ENCODE results near the gene NCMAP.

The NCMAP gene

DNA sequence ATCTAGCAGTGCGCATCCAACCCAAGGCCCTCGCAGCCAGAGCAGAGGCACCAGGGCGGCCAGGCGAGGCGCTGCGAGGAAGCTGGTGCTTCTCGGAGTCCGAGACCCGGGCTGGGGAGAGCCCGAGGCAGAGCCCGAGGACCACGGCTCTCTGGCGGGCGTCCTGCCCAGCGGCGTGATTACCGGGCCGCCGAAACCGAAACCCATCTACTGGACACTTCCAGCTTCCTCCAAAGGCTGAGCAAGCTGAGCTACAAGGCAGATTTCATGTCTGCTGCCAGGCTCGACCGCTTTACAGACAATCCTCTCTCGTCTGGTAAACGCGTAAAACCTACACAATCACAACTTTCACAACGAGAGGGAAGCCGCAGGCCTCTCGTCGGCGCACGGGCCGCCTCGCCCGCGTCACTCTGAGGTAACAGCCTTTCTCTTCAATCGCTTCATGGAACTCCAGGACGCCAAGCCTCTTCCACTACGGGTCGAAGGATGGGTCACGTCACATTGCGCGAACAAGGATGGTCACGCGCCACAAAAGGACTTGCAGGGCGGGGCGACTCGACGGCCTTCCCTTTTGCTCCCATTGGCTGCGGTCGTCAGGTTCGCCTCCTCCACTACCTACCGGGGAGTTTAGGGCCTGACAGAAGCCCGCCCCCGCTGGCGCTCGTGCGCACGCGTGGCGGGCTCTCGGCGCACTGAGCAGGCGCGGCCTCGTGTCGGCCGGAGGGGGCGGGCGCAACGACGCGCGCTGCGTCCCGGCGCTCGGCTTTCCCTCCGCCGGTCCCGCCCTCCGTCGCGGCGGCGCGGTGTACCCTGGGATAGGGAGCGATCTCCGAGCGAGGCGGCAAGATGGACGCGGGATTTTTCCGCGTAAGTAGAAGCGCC is 86.8 kb downstream of the NCMAP start, which contains the start of gene SRRM1:
SRRM1 (plus strand) TSS at position 822 of the 882 bp plus-strand sequence; CDS start at position 847, 25 bp downstream.
- Histone ChIP-seq H3K27me3 (ENCODE audit: insufficient read depth, low read depth, severe bottlenecking) (no peaks in the 10 kb centered on the region), H3K27ac (peak within 1 kb of the TSS; percentile 97)
- TF ChIP-seq, protein P1, sequence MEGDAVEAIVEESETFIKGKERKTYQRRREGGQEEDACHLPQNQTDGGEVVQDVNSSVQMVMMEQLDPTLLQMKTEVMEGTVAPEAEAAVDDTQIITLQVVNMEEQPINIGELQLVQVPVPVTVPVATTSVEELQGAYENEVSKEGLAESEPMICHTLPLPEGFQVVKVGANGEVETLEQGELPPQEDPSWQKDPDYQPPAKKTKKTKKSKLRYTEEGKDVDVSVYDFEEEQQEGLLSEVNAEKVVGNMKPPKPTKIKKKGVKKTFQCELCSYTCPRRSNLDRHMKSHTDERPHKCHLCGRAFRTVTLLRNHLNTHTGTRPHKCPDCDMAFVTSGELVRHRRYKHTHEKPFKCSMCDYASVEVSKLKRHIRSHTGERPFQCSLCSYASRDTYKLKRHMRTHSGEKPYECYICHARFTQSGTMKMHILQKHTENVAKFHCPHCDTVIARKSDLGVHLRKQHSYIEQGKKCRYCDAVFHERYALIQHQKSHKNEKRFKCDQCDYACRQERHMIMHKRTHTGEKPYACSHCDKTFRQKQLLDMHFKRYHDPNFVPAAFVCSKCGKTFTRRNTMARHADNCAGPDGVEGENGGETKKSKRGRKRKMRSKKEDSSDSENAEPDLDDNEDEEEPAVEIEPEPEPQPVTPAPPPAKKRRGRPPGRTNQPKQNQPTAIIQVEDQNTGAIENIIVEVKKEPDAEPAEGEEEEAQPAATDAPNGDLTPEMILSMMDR (IDR thresholded peaks at IDR 0.05; ENCODE audit: low read depth, low read length): 0 out of 2 replicates have a peak, but pooled peaks have one; percentile 6

DNA sequence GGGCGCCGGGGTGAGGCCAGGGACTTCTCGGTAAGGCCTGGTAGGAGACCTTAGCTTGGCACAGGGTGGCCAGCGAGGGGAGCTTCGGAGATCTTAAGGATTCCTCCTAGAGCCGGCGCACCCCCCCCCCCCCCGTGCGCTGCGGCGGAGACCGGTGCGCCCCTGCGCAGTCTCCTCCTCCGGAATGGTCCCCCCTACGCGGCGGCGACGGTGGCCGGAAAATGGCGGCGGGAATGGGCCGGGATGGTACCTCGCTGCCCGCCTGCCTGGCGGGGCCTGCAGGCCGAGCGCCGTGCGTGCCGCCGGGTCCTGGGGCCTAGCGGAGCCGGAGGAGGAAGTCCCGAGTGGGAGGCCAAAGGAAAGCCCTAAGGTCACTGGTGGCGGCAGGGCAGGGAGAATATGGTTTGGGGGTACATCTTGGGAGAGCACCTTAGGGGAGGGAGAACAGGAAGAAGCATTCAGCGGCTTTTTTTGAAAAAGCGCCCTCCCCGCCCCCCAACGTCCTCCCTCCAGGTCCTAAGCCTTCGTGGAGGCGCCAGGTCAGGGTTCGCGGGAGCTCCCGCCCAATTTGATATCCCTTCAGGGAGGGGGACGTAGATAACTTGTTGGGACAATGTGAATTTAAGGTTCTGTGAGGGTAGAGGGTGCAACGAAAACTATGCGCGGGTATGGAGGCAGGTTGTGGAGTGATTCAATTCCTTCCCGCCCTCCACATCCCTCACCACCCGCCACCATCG is 87.6 kb downstream of the NCMAP start:
- Histone ChIP-seq H3K27ac (peak overlapping the region; percentile 96), H3K4me3 (ENCODE audit: low read depth, low read length) (peak overlapping the region; percentile 92), H3K36me3 (peaks cover 41% of the 10 kb centered on the region), H3K9me3 (ENCODE audit: severe bottlenecking) (no peaks in the 10 kb centered on the region), H3K27me3 (ENCODE audit: insufficient read depth, low read depth, severe bottlenecking) (no peaks in the 10 kb centered on the region)
- peak; percentile 37 for DNase-seq
- TF ChIP-seq, protein P1 (IDR thresholded peaks at IDR 0.05; ENCODE audit: low read depth, low read length): no peak

More for the DNA sequence above, 86.8 kb downstream of the NCMAP start, which contains the start of gene SRRM1:
- Histone ChIP-seq H3K36me3 (peaks cover 33% of the 10 kb centered on the region), H3K9me3 (ENCODE audit: severe bottlenecking) (no peaks in the 10 kb centered on the region), H3K4me3 (ENCODE audit: low read depth, low read length) (peak within 1 kb of the TSS; percentile 98)
- DNase-seq: peak; percentile 99

DNA sequence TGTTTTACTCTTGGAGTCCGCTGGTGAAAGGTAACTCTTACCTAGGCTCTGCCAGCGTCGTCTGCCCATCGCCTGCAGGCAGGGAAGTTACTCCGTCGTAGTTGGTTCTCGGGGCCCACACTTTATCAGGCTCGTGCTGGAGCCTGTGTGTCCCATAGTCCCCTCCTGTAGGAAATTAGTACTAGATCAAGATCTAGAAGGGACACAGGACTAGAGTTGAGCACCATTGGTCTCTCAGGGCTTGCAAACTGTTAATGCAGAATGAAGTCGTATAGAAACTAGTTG is 88.2 kb downstream of the NCMAP start:
- H3K27me3 ChIP-seq (ENCODE audit: insufficient read depth, low read depth, severe bottlenecking): no peaks in the 10 kb centered on the region
- TF ChIP-seq, protein P1 (IDR thresholded peaks at IDR 0.05; ENCODE audit: low read depth, low read length): no peak
- peak overlapping the region; percentile 92 for H3K4me3 ChIP-seq (ENCODE audit: low read depth, low read length)
- no peaks in the 10 kb centered on the region for H3K9me3 ChIP-seq (ENCODE audit: severe bottlenecking)
- H3K36me3 ChIP-seq: peaks cover 46% of the 10 kb centered on the region
- peak overlapping the region; percentile 96 for H3K27ac ChIP-seq
- DNase-seq: no peak

DNA sequence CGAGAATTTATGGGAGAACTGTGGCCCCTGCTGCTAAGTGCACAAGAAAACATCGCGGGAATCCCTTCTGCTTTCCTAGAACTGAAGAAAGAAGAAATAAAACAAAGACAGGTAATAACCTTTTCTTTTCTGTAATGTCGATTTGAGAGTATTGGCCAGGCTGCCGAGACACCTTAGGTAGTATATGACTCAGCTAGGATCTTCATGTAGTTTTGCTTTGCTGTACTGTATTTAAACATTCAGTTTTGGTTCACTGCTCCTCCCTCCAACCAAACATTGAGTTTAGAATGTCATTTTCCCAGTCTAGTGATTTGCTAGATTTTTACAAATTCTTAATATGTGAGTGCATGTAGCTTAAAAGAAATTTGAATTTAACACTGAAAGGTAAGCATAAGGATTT is 93.0 kb downstream of the NCMAP start:
- TF ChIP-seq, protein P1 (IDR thresholded peaks at IDR 0.05; ENCODE audit: low read depth, low read length): no peak
- peaks cover 89% of the 10 kb centered on the region for H3K36me3 ChIP-seq
- H3K27ac ChIP-seq: no peak overlapping the region
- no peak for DNase-seq
- H3K27me3 ChIP-seq (ENCODE audit: insufficient read depth, low read depth, severe bottlenecking): no peaks in the 10 kb centered on the region
- no peaks in the 10 kb centered on the region for H3K9me3 ChIP-seq (ENCODE audit: severe bottlenecking)
- H3K4me3 ChIP-seq (ENCODE audit: low read depth, low read length): no peak overlapping the region

DNA sequence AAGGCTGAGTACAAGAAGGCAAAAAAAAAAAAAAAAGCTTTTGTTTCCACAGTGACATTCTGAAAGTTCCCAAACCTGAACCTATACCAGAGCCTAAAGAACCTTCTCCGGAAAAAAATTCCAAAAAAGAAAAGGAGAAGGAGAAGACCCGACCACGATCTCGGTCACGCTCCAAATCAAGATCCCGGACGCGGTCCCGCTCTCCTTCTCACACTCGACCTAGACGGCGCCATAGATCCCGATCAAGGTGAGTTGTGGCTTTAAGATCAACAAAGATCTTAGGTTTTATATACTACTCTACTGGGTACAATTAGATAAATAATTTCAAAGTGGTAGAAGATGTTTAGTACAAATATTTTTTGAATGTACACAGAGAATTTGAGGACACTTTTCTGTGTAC is 96.5 kb downstream of the NCMAP start:
- Histone ChIP-seq H3K36me3 (peaks cover 98% of the 10 kb centered on the region), H3K9me3 (ENCODE audit: severe bottlenecking) (no peaks in the 10 kb centered on the region), H3K4me3 (ENCODE audit: low read depth, low read length) (no peak overlapping the region), H3K27ac (no peak overlapping the region), H3K27me3 (ENCODE audit: insufficient read depth, low read depth, severe bottlenecking) (no peaks in the 10 kb centered on the region)
- TF ChIP-seq, protein P1 (IDR thresholded peaks at IDR 0.05; ENCODE audit: low read depth, low read length): no peak
- DNase-seq: no peak

All from WERI-Rb-1 (cell line).